Measurements from ENCODE around the gene ANKRD9.
A peak's percentile ranks its signal among the peaks of the same experiment; 100 is the strongest.

ANKRD9 gene

GRCh38 chr14:102513899-102514772 lies 4.6 kb upstream of the ANKRD9 start:
- Histone ChIP-seq H3K4me2 (ENCODE audit: insufficient read depth, low read length, poor library complexity, severe bottlenecking) (no peak overlapping the region), H3K27ac (replicated peaks; ENCODE audit: low read length) (no peak overlapping the region), H2BK12ac (ENCODE audit: low read length) (peak overlapping the region; percentile 63), H2AK5ac (ENCODE audit: low read depth, low read length) (peak overlapping the region; percentile 97), H2BK120ac (ENCODE audit: low read depth, low read length) (peak overlapping the region; percentile 28), H3K9me3 (replicated peaks in 1 of 2; ENCODE audit: control insufficient read depth in 2 of 2, insufficient read depth in 1 of 2, low read depth in 1 of 2, low read length in 2 of 2) (no peaks in the 10 kb centered on the region), H4K91ac (ENCODE audit: low read depth, low read length, poor library complexity) (peak overlapping the region; percentile 72), H3K4me1 (ENCODE audit: control insufficient read depth in 2 of 2, insufficient read depth in 1 of 2, low read depth in 1 of 2, low read length in 2 of 2) (peaks cover 12 to 21% of the 10 kb centered on the region in 2 donors), H3K27me3 (ENCODE audit: control insufficient read depth in 3 of 3, insufficient read depth in 3 of 3, low read depth in 1 of 3, low read length in 3 of 3) (peaks cover 0 to 8% (median 5%) of the 10 kb centered on the region in 3 experiments), H3K4me3 (ENCODE audit: low read length in 2 of 2) (no peak overlapping the region), H2BK5ac (ENCODE audit: low read length) (peak overlapping the region; percentile 35), H3K9ac (ENCODE audit: low read depth, low read length, poor library complexity) (peak overlapping the region; percentile 70), H3K14ac (ENCODE audit: low read length) (peak overlapping the region; percentile 89), H4K8ac (ENCODE audit: low read depth, low read length) (no peak overlapping the region), H3K23ac (ENCODE audit: low read depth, low read length, poor library complexity) (no peak overlapping the region), H3K18ac (ENCODE audit: low read length) (peak overlapping the region; percentile 80), H3K36me3 (replicated peaks in 1 of 2; ENCODE audit: control insufficient read depth in 2 of 2, insufficient read depth in 2 of 2, low read length in 2 of 2) (no peaks in the 10 kb centered on the region), H3K4ac (ENCODE audit: low read length) (no peak overlapping the region), H3K79me1 (ENCODE audit: low read depth, low read length) (peaks cover 1% of the 10 kb centered on the region), H2AFZ (ENCODE audit: low read length) (no peak overlapping the region), H2BK15ac (ENCODE audit: low read length) (peak overlapping the region; percentile 90)
- WGBS, 2 donors (ENCODE audit: extremely low coverage in 2 of 2, insufficient read length in 2 of 2, insufficient replicate concordance in 1 of 2) = no CpG with 5 or more reads among the region's 21 CpGs
- DNase-seq (ENCODE audit: low spot score) = no peak

DNA sequence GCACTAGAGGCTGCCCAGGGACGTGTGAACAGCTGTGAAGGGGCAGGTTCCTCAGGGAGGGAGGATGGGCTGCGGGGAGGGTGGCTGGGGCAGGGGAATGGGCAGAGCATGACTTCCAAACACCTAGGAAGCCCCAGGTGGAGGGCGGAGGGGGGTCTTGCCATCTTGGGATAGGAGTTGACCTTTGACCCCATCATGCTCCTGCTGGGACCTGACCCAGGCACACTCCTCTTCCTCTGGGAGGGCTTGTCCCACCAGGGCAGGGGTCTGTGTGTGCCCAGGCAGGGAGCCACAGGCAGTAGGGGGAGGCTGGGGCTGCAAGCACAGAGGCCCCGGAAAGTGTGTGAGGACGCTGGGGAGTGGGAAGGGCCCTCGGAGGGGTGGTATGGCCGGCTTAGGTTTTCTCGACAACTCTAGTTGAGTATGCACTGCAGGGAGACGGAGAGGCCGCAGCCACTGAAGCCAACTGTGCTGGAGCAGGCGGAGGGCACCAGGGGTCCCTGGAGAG lies 3.3 kb upstream of the ANKRD9 start:
- no peak overlapping the region for H3K4me3 ChIP-seq (ENCODE audit: low read length in 2 of 2)
- H2AFZ ChIP-seq (ENCODE audit: low read length) = no peak overlapping the region
- no peaks in the 10 kb centered on the region for H3K9me3 ChIP-seq (replicated peaks in 1 of 2; ENCODE audit: control insufficient read depth in 2 of 2, insufficient read depth in 1 of 2, low read depth in 1 of 2, low read length in 2 of 2)
- peaks cover 2 to 4% of the 10 kb centered on the region in 2 donors for H3K36me3 ChIP-seq (replicated peaks in 1 of 2; ENCODE audit: control insufficient read depth in 2 of 2, insufficient read depth in 2 of 2, low read length in 2 of 2)
- H4K91ac ChIP-seq (ENCODE audit: low read depth, low read length, poor library complexity) = peak overlapping the region; percentile 24
- peak overlapping the region; percentile 41 for H2BK12ac ChIP-seq (ENCODE audit: low read length)
- peaks cover 8% of the 10 kb centered on the region for H3K79me1 ChIP-seq (ENCODE audit: low read depth, low read length)
- H3K27ac ChIP-seq (replicated peaks; ENCODE audit: low read length) = no peak overlapping the region
- peak overlapping the region; percentile 17 for H4K8ac ChIP-seq (ENCODE audit: low read depth, low read length)
- peaks cover 17 to 21% of the 10 kb centered on the region in 2 donors for H3K4me1 ChIP-seq (ENCODE audit: control insufficient read depth in 2 of 2, insufficient read depth in 1 of 2, low read depth in 1 of 2, low read length in 2 of 2)
- peak overlapping the region; percentile 99 for H2AK5ac ChIP-seq (ENCODE audit: low read depth, low read length)
- peak overlapping the region; percentile 55 for H3K23ac ChIP-seq (ENCODE audit: low read depth, low read length, poor library complexity)
- H3K9ac ChIP-seq (ENCODE audit: low read depth, low read length, poor library complexity) = peak overlapping the region; percentile 77
- peak overlapping the region; percentile 14 for H2BK15ac ChIP-seq (ENCODE audit: low read length)
- DNase-seq (ENCODE audit: low spot score) = no peak
- no CpG with 5 or more reads among the region's 11 CpGs for WGBS, 2 donors (ENCODE audit: extremely low coverage in 2 of 2, insufficient read length in 2 of 2, insufficient replicate concordance in 1 of 2)
- no peak overlapping the region for H3K4ac ChIP-seq (ENCODE audit: low read length)
- H3K4me2 ChIP-seq (ENCODE audit: insufficient read depth, low read length, poor library complexity, severe bottlenecking) = no peak overlapping the region
- peak overlapping the region; percentile 91 for H2BK5ac ChIP-seq (ENCODE audit: low read length)
- H3K18ac ChIP-seq (ENCODE audit: low read length) = peak overlapping the region; percentile 35
- H3K14ac ChIP-seq (ENCODE audit: low read length) = no peak overlapping the region
- H3K27me3 ChIP-seq (ENCODE audit: control insufficient read depth in 3 of 3, insufficient read depth in 3 of 3, low read depth in 1 of 3, low read length in 3 of 3) = peaks cover 0 to 5% (median 4%) of the 10 kb centered on the region in 3 experiments
- H2BK120ac ChIP-seq (ENCODE audit: low read depth, low read length) = no peak overlapping the region

GRCh38 chr14:102511538-102511937 lies 2.0 kb upstream of the ANKRD9 start:
- Histone ChIP-seq H3K23ac (ENCODE audit: low read depth, low read length, poor library complexity) (no peak overlapping the region), H4K91ac (ENCODE audit: low read depth, low read length, poor library complexity) (no peak overlapping the region), H2BK5ac (ENCODE audit: low read length) (no peak overlapping the region), H3K18ac (ENCODE audit: low read length) (peak overlapping the region; percentile 11), H3K27ac (replicated peaks; ENCODE audit: low read length) (no peak overlapping the region), H3K4me2 (ENCODE audit: insufficient read depth, low read length, poor library complexity, severe bottlenecking) (no peak overlapping the region), H3K4ac (ENCODE audit: low read length) (no peak overlapping the region), H2BK120ac (ENCODE audit: low read depth, low read length) (no peak overlapping the region), H4K8ac (ENCODE audit: low read depth, low read length) (no peak overlapping the region), H3K36me3 (replicated peaks in 1 of 2; ENCODE audit: control insufficient read depth in 2 of 2, insufficient read depth in 2 of 2, low read length in 2 of 2) (peaks cover 8 to 9% of the 10 kb centered on the region in 2 donors), H3K27me3 (ENCODE audit: control insufficient read depth in 3 of 3, insufficient read depth in 3 of 3, low read depth in 1 of 3, low read length in 3 of 3) (no peaks in the 10 kb centered on the region), H3K79me1 (ENCODE audit: low read depth, low read length) (peaks cover 11% of the 10 kb centered on the region), H2BK12ac (ENCODE audit: low read length) (no peak overlapping the region), H3K9ac (ENCODE audit: low read depth, low read length, poor library complexity) (no peak overlapping the region), H3K4me3 (ENCODE audit: low read length in 2 of 2) (no peak overlapping the region), H2AK5ac (ENCODE audit: low read depth, low read length) (peak overlapping the region; percentile 99), H3K14ac (ENCODE audit: low read length) (no peak overlapping the region), H3K4me1 (ENCODE audit: control insufficient read depth in 2 of 2, insufficient read depth in 1 of 2, low read depth in 1 of 2, low read length in 2 of 2) (peaks cover 13 to 21% of the 10 kb centered on the region in 2 donors), H2AFZ (ENCODE audit: low read length) (no peak overlapping the region), H3K9me3 (replicated peaks in 1 of 2; ENCODE audit: control insufficient read depth in 2 of 2, insufficient read depth in 1 of 2, low read depth in 1 of 2, low read length in 2 of 2) (no peaks in the 10 kb centered on the region), H2BK15ac (ENCODE audit: low read length) (peak overlapping the region; percentile 98)
- WGBS, 2 donors (ENCODE audit: extremely low coverage in 2 of 2, insufficient read length in 2 of 2, insufficient replicate concordance in 1 of 2) = no CpG with 5 or more reads among the region's 5 CpGs
- no peak for DNase-seq (ENCODE audit: low spot score)
